HCT116 (cell line): ENCODE data around the gene GRIK1. TPM values are rescaled to one million over a fixed set of nuclear protein-coding genes. Genes with fewer than 3 reads are reported as not detected.

Source experiments
- ATAC-seq: fragments of 200-7000 bp; cut with Tn5 transposase; 2 replicates; pipeline ENCODE4 v1.9.1; 2020; ENCODE audit warnings: mild to moderate bottlenecking, moderate library complexity
- BruUV-seq: library from RNA; stranded (reverse); fragments of 400-500 nt; replicated peaks from 2 replicates; lab custom pipeline; 2021; lab: Mats Ljungman, UMichigan
- CTCF ChIA-PET: fragments of 300-600 bp; sonication (Branson Sonifier 250); formaldehyde crosslinking; loops from one replicate; lab custom pipeline; 2021; ENCODE audit warnings: antibody characterized with exemption; lab: Charles Lee
- POLR2A ChIA-PET: fragments of 300-600, 350-600 bp; sonication (Branson Sonifier 250); formaldehyde crosslinking; loops from one replicate; lab custom pipeline; 2021; ENCODE audit warnings: antibody characterized with exemption; lab: Charles Lee
- RAD21 ChIA-PET, 2 experiments: fragments of 300-600 bp; sonication (Branson Sonifier 250); formaldehyde crosslinking; loops; one replicate each; lab custom pipeline; 2023; ENCODE audit warnings: low total read pairs in 2 of 2; ENCODE audit not compliant: uncharacterized antibody in 2 of 2, unreplicated experiment in 2 of 2, low non-redundant PET in 1 of 2; lab: Charles Lee
- DNase-seq: peaks from one replicate; pipeline ENCODE4 v3.0.0-alpha.2; 2010; ENCODE audit warnings: low read depth, low spot score
- H2AFZ ChIP-seq: fragments of 200-600 bp; shearing (Covaris generic), sonication (generic); 2 replicates; pipeline ENCODE4 v1.6.1; 2017; ENCODE audit warnings: low read depth, mixed run types, mixed read lengths, antibody characterized with exemption, low read length; ENCODE audit not compliant: poor library complexity, severe bottlenecking
- H3K27ac ChIP-seq: 2 replicates; pipeline ENCODE4 v1.5.1; 2012; ENCODE audit warnings: low read depth, low read length
- H3K27me3 ChIP-seq: fragments of 200-600 bp; sonication (generic); 2 replicates; pipeline ENCODE4 v1.6.1; 2016; ENCODE audit warnings: mixed run types, low read length, mixed read lengths; ENCODE audit not compliant: insufficient read depth
- H3K36me3 ChIP-seq, 2 experiments: fragments of 200-500 bp in 1 of 2; fragments of 200-600 bp in 1 of 2; sonication (Bioruptor generic) in 1 of 2; sonication (generic) in 1 of 2; 2 replicates each; pipeline versions ENCODE4 v1.5.1 to v1.6.1; 2014 to 2016; ENCODE audit warnings: low read length in 2 of 2, inconsistent platforms in 1 of 2, mixed read lengths in 1 of 2, mixed run types in 1 of 2; ENCODE audit not compliant: insufficient read depth in 2 of 2, control insufficient read depth in 1 of 2
- H3K4me1 ChIP-seq, 2 experiments: fragments of 200-600 bp in 1 of 2; sonication (generic) in 1 of 2; 2 replicates each; pipeline versions ENCODE4 v1.5.1 to v1.6.1; 2012 to 2017; ENCODE audit warnings: low read length in 2 of 2, inconsistent platforms in 1 of 2, mild to moderate bottlenecking in 1 of 2, mixed read lengths in 1 of 2, mixed run types in 1 of 2, moderate library complexity in 1 of 2; ENCODE audit not compliant: insufficient read depth in 2 of 2, control insufficient read depth in 1 of 2
- H3K4me2 ChIP-seq: fragments of 200-600 bp; sonication (generic); 2 replicates; pipeline ENCODE4 v1.6.1; 2017; ENCODE audit warnings: mixed run types, low read length, mixed read lengths
- H3K4me3 ChIP-seq, 2 experiments: fragments of 200-600 bp in 1 of 2; sonication (generic) in 1 of 2; replicated peaks in 1 of 2; 2 replicates each; pipeline ENCODE4 v1.5.1; 2011 to 2016; ENCODE audit warnings: low read length in 2 of 2, control low read depth in 1 of 2, low read depth in 1 of 2, mild to moderate bottlenecking in 1 of 2, mixed read lengths in 1 of 2, mixed run types in 1 of 2
- H3K79me2 ChIP-seq: fragments of 200-600 bp; sonication (generic); 2 replicates; pipeline ENCODE4 v1.6.1; 2017; ENCODE audit warnings: mild to moderate bottlenecking, mixed run types, low read length, moderate library complexity, mixed read lengths; ENCODE audit not compliant: insufficient read depth
- H3K9ac ChIP-seq: fragments of 200-600 bp; sonication (generic); 2 replicates; pipeline ENCODE4 v1.6.1; 2016; ENCODE audit warnings: low read length, mixed read lengths
- H3K9me2 ChIP-seq: fragments of 200-600 bp; sonication (generic), shearing (Covaris generic); 2 replicates; pipeline ENCODE4 v1.6.1; 2017; ENCODE audit warnings: mixed run types, mild to moderate bottlenecking, moderate library complexity; ENCODE audit not compliant: insufficient read depth
- H3K9me3 ChIP-seq, 2 experiments: fragments of 200-500 bp in 1 of 2; fragments of 200-600 bp in 1 of 2; sonication (Bioruptor generic) in 1 of 2; sonication (generic) in 1 of 2; 2 replicates each; pipeline ENCODE4 v1.6.1; 2014 to 2017; ENCODE audit warnings: low read length in 2 of 2, mixed read lengths in 2 of 2, inconsistent platforms in 1 of 2, low read depth in 1 of 2, mild to moderate bottlenecking in 1 of 2, mixed run types in 1 of 2, moderate library complexity in 1 of 2; ENCODE audit not compliant: control insufficient read depth in 1 of 2, insufficient read depth in 1 of 2
- H4K20me1 ChIP-seq: fragments of 200-600 bp; sonication (generic), shearing (Covaris generic); 2 replicates; pipeline ENCODE4 v1.6.1; 2017; ENCODE audit warnings: mixed run types, mild to moderate bottlenecking, moderate library complexity; ENCODE audit not compliant: insufficient read depth
- CBX3 ChIP-seq: IDR thresholded peaks from 2 replicates; pipeline ENCODE4 v1.6.1; 2012; ENCODE audit warnings: low read depth
- ELF1 ChIP-seq: IDR thresholded peaks from 2 replicates; pipeline ENCODE4 v1.6.1; 2012; ENCODE audit warnings: low read depth, borderline replicate concordance
- EZH2 ChIP-seq: fragments of 200-600 bp; sonication (generic); IDR thresholded peaks from 2 replicates; pipeline ENCODE4 v1.6.1; 2017; ENCODE audit warnings: antibody characterized with exemption, mixed run types
- FOSL1 ChIP-seq: IDR thresholded peaks from 2 replicates; pipeline ENCODE4 v1.6.1; 2012; ENCODE audit warnings: low read depth
- POLR2A ChIP-seq: IDR thresholded peaks from 2 replicates; pipeline ENCODE4 v1.7.0; 2011; ENCODE audit warnings: borderline replicate concordance; ENCODE audit not compliant: insufficient read depth, insufficient read length; ENCODE audit errors: extremely low read depth
- POLR2AphosphoS5 ChIP-seq: IDR thresholded peaks from 2 replicates; pipeline ENCODE4 v1.6.1; 2011; ENCODE audit warnings: mild to moderate bottlenecking, low read depth, low read length, moderate library complexity
- SIN3A ChIP-seq: IDR thresholded peaks from 2 replicates; pipeline ENCODE4 v1.6.1; 2012; ENCODE audit warnings: low read depth
- SRF ChIP-seq: IDR thresholded peaks from 2 replicates; pipeline ENCODE4 v1.6.1; 2012; ENCODE audit warnings: low read depth
- YY1 ChIP-seq: IDR thresholded peaks from 2 replicates; pipeline ENCODE4 v1.6.1; 2011; ENCODE audit warnings: low read length, low read depth, moderate library complexity, mild to moderate bottlenecking; ENCODE audit not compliant: insufficient replicate concordance; ENCODE audit errors: extremely low read depth
- ZFX ChIP-seq: fragments of 450-650 bp; IDR thresholded peaks from 2 replicates; pipeline ENCODE4 v1.6.1; 2017
- ZNF274 ChIP-seq: fragments of 200-500 bp; sonication (Bioruptor generic); IDR thresholded peaks from 2 replicates; pipeline ENCODE4 v1.6.1; 2014; ENCODE audit warnings: mild to moderate bottlenecking, low read depth, low read length, inconsistent platforms
- intact Hi-C: fragments of 100-400 bp; cut with micrococcal nuclease; formaldehyde crosslinking; loops from 2 replicates; pipeline ENCODE4 v1.10.0; 2022
- total RNA-seq: library from RNA; stranded (reverse); gene quantifications from one replicate; pipeline ENCODE4 v1.2.1, GENCODE V29; 2021; ENCODE audit not compliant: unreplicated experiment
- TF ChIP-seq, protein P1 (sequence below), 3 experiments: fragments of 200-600 bp in 1 of 3; sonication (generic) in 1 of 3; IDR thresholded peaks in 2 of 3; conservative IDR thresholded peaks in 1 of 3; 2 replicates each; pipeline ENCODE4 v1.5.1; 2012 to 2017; ENCODE audit warnings: low read depth in 2 of 3, low read length in 2 of 3, antibody characterized with exemption in 1 of 3, borderline replicate concordance in 1 of 3, control low read depth in 1 of 3, mild to moderate bottlenecking in 1 of 3, mixed read lengths in 1 of 3, mixed run types in 1 of 3, moderate library complexity in 1 of 3; ENCODE audit not compliant: insufficient read depth in 1 of 3
- TF ChIP-seq, protein P2 (sequence below): IDR thresholded peaks from 2 replicates; pipeline ENCODE4 v1.6.1; 2012; ENCODE audit warnings: low read depth

GRIK1 gene
- total RNA-seq, 1 experiment from 2014 or later: not detected

DNA sequence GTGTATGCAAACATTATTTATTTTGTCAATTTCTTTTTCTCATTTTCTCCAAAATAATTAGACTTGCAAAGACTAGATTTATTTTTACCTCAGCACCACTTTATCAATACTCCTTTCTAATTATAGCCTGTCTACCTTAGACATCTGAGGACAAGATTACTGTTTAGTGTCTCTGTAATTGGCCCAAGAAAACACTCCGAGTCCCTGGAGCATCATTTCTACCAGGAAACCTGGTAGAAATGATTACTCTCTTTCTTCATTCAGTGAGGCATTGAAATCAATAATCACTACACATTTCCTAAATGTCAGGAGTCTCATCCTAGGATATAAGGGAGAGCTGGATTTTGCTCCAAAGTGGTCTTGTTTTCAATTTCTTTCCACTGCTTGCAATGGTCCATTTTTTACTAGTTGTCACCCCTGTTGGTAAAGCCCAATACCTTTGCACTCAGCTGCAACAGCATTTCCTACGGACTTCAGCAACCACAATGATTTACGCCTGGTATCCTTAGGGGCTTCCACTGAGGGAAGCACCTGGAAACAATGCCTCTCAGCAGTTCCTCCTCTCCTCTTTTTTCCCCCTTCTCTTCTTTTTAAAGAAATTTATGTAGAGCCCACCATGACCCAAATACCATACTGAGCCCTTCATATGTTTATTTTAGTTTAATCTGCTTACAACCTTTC lies 64.6 kb downstream of the GRIK1 start:
- CTCF ChIA-PET: no interaction called here
- Histone ChIP-seq H2AFZ (no peak overlapping the region), H3K4me1 (no peaks in the 10 kb centered on the region), H3K27me3 (no peaks in the 10 kb centered on the region), H3K4me3 (no peak overlapping the region), H3K27ac (no peak overlapping the region), H3K79me2 (no peaks in the 10 kb centered on the region), H3K9me2 (no peaks in the 10 kb centered on the region), H4K20me1 (no peaks in the 10 kb centered on the region), H3K9ac (no peak overlapping the region), H3K9me3 (peaks cover 7 to 18% of the 10 kb centered on the region in 2 experiments; a peak in 2 of 4 replicates), H3K36me3 (no peaks in the 10 kb centered on the region), H3K4me2 (no peak overlapping the region)
- intact Hi-C loops: no loop called here
- ATAC-seq (no peak), DNase-seq (no peak)
- BruUV-seq: no TSS peak
- POLR2A ChIA-PET: no interaction called here
- RAD21 ChIA-PET: no interaction called here
- TF ChIP-seq YY1 (no peak), FOSL1 (no peak), ELF1 (no peak), EZH2 (no peak), SRF (no peak), POLR2A (no peak)
- TF ChIP-seq, protein P1, sequence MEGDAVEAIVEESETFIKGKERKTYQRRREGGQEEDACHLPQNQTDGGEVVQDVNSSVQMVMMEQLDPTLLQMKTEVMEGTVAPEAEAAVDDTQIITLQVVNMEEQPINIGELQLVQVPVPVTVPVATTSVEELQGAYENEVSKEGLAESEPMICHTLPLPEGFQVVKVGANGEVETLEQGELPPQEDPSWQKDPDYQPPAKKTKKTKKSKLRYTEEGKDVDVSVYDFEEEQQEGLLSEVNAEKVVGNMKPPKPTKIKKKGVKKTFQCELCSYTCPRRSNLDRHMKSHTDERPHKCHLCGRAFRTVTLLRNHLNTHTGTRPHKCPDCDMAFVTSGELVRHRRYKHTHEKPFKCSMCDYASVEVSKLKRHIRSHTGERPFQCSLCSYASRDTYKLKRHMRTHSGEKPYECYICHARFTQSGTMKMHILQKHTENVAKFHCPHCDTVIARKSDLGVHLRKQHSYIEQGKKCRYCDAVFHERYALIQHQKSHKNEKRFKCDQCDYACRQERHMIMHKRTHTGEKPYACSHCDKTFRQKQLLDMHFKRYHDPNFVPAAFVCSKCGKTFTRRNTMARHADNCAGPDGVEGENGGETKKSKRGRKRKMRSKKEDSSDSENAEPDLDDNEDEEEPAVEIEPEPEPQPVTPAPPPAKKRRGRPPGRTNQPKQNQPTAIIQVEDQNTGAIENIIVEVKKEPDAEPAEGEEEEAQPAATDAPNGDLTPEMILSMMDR (IDR thresholded peaks at IDR 0.05 in 2 of 3, conservative IDR thresholded peaks at IDR 0.05 in 1 of 3; ENCODE audit: borderline replicate concordance in 1 of 3, insufficient read depth in 1 of 3, low read depth in 2 of 3, low read length in 2 of 3): no peak

DNA sequence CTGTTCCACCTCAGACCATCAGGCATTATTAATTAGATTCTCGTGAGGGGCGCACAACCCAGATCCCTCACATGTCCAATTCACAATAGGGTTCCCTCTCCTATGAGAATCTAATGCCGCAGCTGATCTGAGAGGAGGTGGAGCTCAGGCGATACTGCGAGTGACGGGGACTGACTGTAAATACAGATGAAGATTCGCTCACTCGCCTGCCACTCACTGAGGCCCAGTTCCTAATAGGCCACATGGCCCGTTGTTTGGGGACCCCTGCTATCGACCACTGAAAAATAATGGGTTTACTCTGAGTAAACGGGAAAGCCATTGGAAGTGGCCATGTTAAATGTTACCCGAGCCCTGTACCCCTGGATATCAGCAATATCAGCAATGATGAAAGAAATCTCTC lies 65.9 kb downstream of the GRIK1 start:
- H3K9me3 ChIP-seq: peaks cover 7 to 18% of the 10 kb centered on the region in 2 experiments; a peak in 2 of 4 replicates
- ChIA-PET POLR2A (no interaction called here), RAD21 (no interaction called here), CTCF (no interaction called here)
- no peaks in the 10 kb centered on the region for H3K9me2 ChIP-seq
- intact Hi-C loops: no loop called here
- TF ChIP-seq SRF: no peak
- TF ChIP-seq CBX3: no peak
- no peak for TF ChIP-seq POLR2AphosphoS5
- TF ChIP-seq, protein P2, sequence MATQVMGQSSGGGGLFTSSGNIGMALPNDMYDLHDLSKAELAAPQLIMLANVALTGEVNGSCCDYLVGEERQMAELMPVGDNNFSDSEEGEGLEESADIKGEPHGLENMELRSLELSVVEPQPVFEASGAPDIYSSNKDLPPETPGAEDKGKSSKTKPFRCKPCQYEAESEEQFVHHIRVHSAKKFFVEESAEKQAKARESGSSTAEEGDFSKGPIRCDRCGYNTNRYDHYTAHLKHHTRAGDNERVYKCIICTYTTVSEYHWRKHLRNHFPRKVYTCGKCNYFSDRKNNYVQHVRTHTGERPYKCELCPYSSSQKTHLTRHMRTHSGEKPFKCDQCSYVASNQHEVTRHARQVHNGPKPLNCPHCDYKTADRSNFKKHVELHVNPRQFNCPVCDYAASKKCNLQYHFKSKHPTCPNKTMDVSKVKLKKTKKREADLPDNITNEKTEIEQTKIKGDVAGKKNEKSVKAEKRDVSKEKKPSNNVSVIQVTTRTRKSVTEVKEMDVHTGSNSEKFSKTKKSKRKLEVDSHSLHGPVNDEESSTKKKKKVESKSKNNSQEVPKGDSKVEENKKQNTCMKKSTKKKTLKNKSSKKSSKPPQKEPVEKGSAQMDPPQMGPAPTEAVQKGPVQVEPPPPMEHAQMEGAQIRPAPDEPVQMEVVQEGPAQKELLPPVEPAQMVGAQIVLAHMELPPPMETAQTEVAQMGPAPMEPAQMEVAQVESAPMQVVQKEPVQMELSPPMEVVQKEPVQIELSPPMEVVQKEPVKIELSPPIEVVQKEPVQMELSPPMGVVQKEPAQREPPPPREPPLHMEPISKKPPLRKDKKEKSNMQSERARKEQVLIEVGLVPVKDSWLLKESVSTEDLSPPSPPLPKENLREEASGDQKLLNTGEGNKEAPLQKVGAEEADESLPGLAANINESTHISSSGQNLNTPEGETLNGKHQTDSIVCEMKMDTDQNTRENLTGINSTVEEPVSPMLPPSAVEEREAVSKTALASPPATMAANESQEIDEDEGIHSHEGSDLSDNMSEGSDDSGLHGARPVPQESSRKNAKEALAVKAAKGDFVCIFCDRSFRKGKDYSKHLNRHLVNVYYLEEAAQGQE: no peak
- TF ChIP-seq ZFX: no peak
- TF ChIP-seq EZH2: no peak
- no peak for TF ChIP-seq SIN3A
- TF ChIP-seq ZNF274: no peak
- no peaks in the 10 kb centered on the region for H4K20me1 ChIP-seq
- BruUV-seq: no TSS peak
- no peaks in the 10 kb centered on the region for H3K36me3 ChIP-seq
- no peak overlapping the region for H3K27ac ChIP-seq
- H3K79me2 ChIP-seq: no peaks in the 10 kb centered on the region
- H3K9ac ChIP-seq: no peak overlapping the region
- ATAC-seq (no peak), DNase-seq (no peak)
- H3K4me3 ChIP-seq: no peak overlapping the region
- no peak overlapping the region for H3K4me2 ChIP-seq
- H3K4me1 ChIP-seq: no peaks in the 10 kb centered on the region
- no peak overlapping the region for H2AFZ ChIP-seq
- H3K27me3 ChIP-seq: no peaks in the 10 kb centered on the region
